MM.1S (cell line): ENCODE data around the gene DCLK2.

Source experiments
- DNase-seq: peaks from one replicate; pipeline ENCODE4 v3.0.0-alpha.2; 2015
- H2AFZ ChIP-seq: fragments of 300-600 bp; sonication (generic); 2 replicates; pipeline ENCODE4 v1.6.0; 2016; ENCODE audit warnings: antibody characterized with exemption, low read length
- H3F3A ChIP-seq: fragments of 300-600 bp; sonication (generic); 2 replicates; pipeline ENCODE4 v1.6.1; 2016; ENCODE audit warnings: mild to moderate bottlenecking, antibody characterized with exemption, low read length, moderate library complexity, mixed read lengths; ENCODE audit not compliant: insufficient read depth
- H3K27ac ChIP-seq: fragments of 300-600 bp; sonication (generic); 2 replicates; pipeline ENCODE4 v1.5.1; 2016; ENCODE audit warnings: mild to moderate bottlenecking, low read length
- H3K27me3 ChIP-seq: fragments of 300-600 bp; sonication (generic); replicated peaks from 2 replicates; pipeline ENCODE4 v1.6.0; 2016; ENCODE audit warnings: low read length; ENCODE audit not compliant: insufficient read depth
- H3K36me3 ChIP-seq: fragments of 300-600 bp; sonication (generic); replicated peaks from 2 replicates; pipeline ENCODE4 v1.6.1; 2016; ENCODE audit warnings: mild to moderate bottlenecking, low read length, mixed read lengths; ENCODE audit not compliant: insufficient read depth
- H3K4me1 ChIP-seq: fragments of 300-600 bp; sonication (generic); 2 replicates; pipeline ENCODE4 v1.6.1; 2016; ENCODE audit warnings: low read length, mixed read lengths
- H3K4me2 ChIP-seq: fragments of 300-600 bp; sonication (generic); 2 replicates; pipeline ENCODE4 v1.6.0; 2016; ENCODE audit warnings: low read depth, low read length
- H3K4me3 ChIP-seq: fragments of 300-600 bp; sonication (generic); 2 replicates; pipeline ENCODE4 v1.5.1; 2016; ENCODE audit warnings: low read length, mixed read lengths
- H3K79me2 ChIP-seq: fragments of 300-600 bp; sonication (generic); 2 replicates; pipeline ENCODE4 v1.6.1; 2016; ENCODE audit warnings: mixed run types, low read length, mixed read lengths
- H3K9ac ChIP-seq: fragments of 300-600 bp; sonication (generic); 2 replicates; pipeline ENCODE4 v1.6.1; 2016; ENCODE audit warnings: low read length, mixed read lengths
- H3K9me2 ChIP-seq: fragments of 300-600 bp; sonication (generic); replicated peaks from 2 replicates; pipeline ENCODE4 v1.6.1; 2016; ENCODE audit warnings: mild to moderate bottlenecking, low read length, mixed read lengths; ENCODE audit not compliant: insufficient read depth
- H3K9me3 ChIP-seq: fragments of 300-600 bp; sonication (generic); replicated peaks from 2 replicates; pipeline ENCODE4 v1.6.1; 2016; ENCODE audit warnings: mild to moderate bottlenecking, low read length, mixed read lengths; ENCODE audit not compliant: insufficient read depth
- H4K20me1 ChIP-seq: fragments of 300-600 bp; sonication (generic); 2 replicates; pipeline ENCODE4 v1.6.1; 2016; ENCODE audit warnings: mild to moderate bottlenecking, low read length, moderate library complexity, mixed read lengths; ENCODE audit not compliant: insufficient read depth
- CTCF ChIP-seq: fragments of 300-600 bp; sonication (generic); IDR thresholded peaks from 2 replicates; pipeline ENCODE4 v1.5.1; 2016; ENCODE audit warnings: antibody characterized with exemption, low read length, mixed read lengths
- EZH2 ChIP-seq: fragments of 300-600 bp; sonication (generic); optimal IDR thresholded peaks from 2 replicates; pipeline ENCODE3; 2017; ENCODE audit warnings: low read depth, mild to moderate bottlenecking, antibody characterized with exemption, low read length, mixed read lengths
- EZH2phosphoT487 ChIP-seq: fragments of 300-600 bp; sonication (generic); IDR thresholded peaks from 2 replicates; pipeline ENCODE4 v1.6.1; 2018; ENCODE audit warnings: antibody characterized with exemption, low read length

DCLK2 gene

GRCh38 chr4:150123796-150124677 lies 45.8 kb downstream of the DCLK2 start:
- TF ChIP-seq CTCF = no peak
- TF ChIP-seq EZH2 = no peak
- TF ChIP-seq EZH2phosphoT487 = no peak
- no peaks in the 10 kb centered on the region for H3K79me2 ChIP-seq
- no peak for DNase-seq

GRCh38 chr4:150126201-150126863 lies 48.1 kb downstream of the DCLK2 start:
- H3K9me2 ChIP-seq = no peaks in the 10 kb centered on the region

More at GRCh38 chr4:150123796-150124677, 45.8 kb downstream of the DCLK2 start:
- Histone ChIP-seq H3K27ac (no peak overlapping the region), H3K9me2 (no peaks in the 10 kb centered on the region), H3K9ac (no peak overlapping the region), H3K9me3 (no peaks in the 10 kb centered on the region), H3K27me3 (no peaks in the 10 kb centered on the region), H3F3A (0 out of 2 replicates have a peak, but pooled peaks cover 3% of the 10 kb centered on the region), H3K4me3 (no peak overlapping the region), H3K36me3 (no peaks in the 10 kb centered on the region), H3K4me1 (peaks cover 20% of the 10 kb centered on the region), H2AFZ (no peak overlapping the region), H4K20me1 (no peaks in the 10 kb centered on the region), H3K4me2 (no peak overlapping the region)

GRCh38 chr4:150126864-150127203 lies 48.6 kb downstream of the DCLK2 start:
- no peaks in the 10 kb centered on the region for H3K36me3 ChIP-seq
- peak overlapping the region; percentile 47; the same call in 1 of the 2 replicates for H3K27ac ChIP-seq
- no peaks in the 10 kb centered on the region for H3K27me3 ChIP-seq
- peak overlapping the region; percentile 59 for H3K4me2 ChIP-seq
- H3K4me1 ChIP-seq = peaks cover 20% of the 10 kb centered on the region
- no peaks in the 10 kb centered on the region for H3K9me2 ChIP-seq
- DNase-seq = peak; percentile 37
- H3K79me2 ChIP-seq = no peaks in the 10 kb centered on the region
- 0 out of 2 replicates have a peak, but pooled peaks cover 3% of the 10 kb centered on the region for H3F3A ChIP-seq
- TF ChIP-seq CTCF (no peak), EZH2 (no peak), EZH2phosphoT487 (no peak)
- no peak overlapping the region; the same call in 1 of the 2 replicates for H3K4me3 ChIP-seq
- H2AFZ ChIP-seq = no peak overlapping the region
- H4K20me1 ChIP-seq = no peaks in the 10 kb centered on the region
- no peak overlapping the region for H3K9ac ChIP-seq
- no peaks in the 10 kb centered on the region for H3K9me3 ChIP-seq

More at GRCh38 chr4:150126201-150126863, 48.1 kb downstream of the DCLK2 start:
- Histone ChIP-seq H3K4me1 (peaks cover 20% of the 10 kb centered on the region), H3K9ac (no peak overlapping the region), H3K36me3 (no peaks in the 10 kb centered on the region), H3K4me3 (no peak overlapping the region; the same call in 1 of the 2 replicates), H3K79me2 (no peaks in the 10 kb centered on the region), H3K9me3 (no peaks in the 10 kb centered on the region), H4K20me1 (no peaks in the 10 kb centered on the region), H2AFZ (no peak overlapping the region), H3K27ac (peak overlapping the region; percentile 47; the same call in 1 of the 2 replicates), H3F3A (0 out of 2 replicates have a peak, but pooled peaks cover 3% of the 10 kb centered on the region), H3K27me3 (no peaks in the 10 kb centered on the region), H3K4me2 (peak overlapping the region; percentile 59)
- TF ChIP-seq CTCF (no peak), EZH2phosphoT487 (no peak), EZH2 (no peak)
- peak; percentile 49 for DNase-seq
